Liver (tissue), 9 donors: ENCODE results near the gene DNAJC11. TPM values are rescaled to one million over a fixed set of nuclear protein-coding genes. Genes with fewer than 3 reads are reported as not detected.

Experiments
- DNase-seq: peaks from one replicate; pipeline ENCODE4 v3.0.0-alpha.2; 2017; ENCODE audit warnings: low spot score
- H3K27ac ChIP-seq, 2 donors: one replicate each; pipeline ENCODE4 v1.7.0; 2013; ENCODE audit warnings: inconsistent platforms in 2 of 2, low read length in 2 of 2, control low read depth in 1 of 2, low read depth in 1 of 2, mild to moderate bottlenecking in 1 of 2
- H3K27me3 ChIP-seq, 4 donors: one replicate each; pipeline versions ENCODE4 v1.6.1 to v1.7.0; 2013; ENCODE audit warnings: low read length in 3 of 4, inconsistent platforms in 1 of 4, mild to moderate bottlenecking in 1 of 4, moderate library complexity in 1 of 4; ENCODE audit not compliant: control insufficient read depth in 4 of 4, insufficient read depth in 4 of 4
- H3K36me3 ChIP-seq, 4 donors: one replicate each; pipeline versions ENCODE4 v1.6.1 to v1.7.0; 2013; ENCODE audit warnings: low read length in 3 of 4, mild to moderate bottlenecking in 3 of 4, low read depth in 1 of 4, moderate library complexity in 1 of 4; ENCODE audit not compliant: control insufficient read depth in 4 of 4, insufficient read depth in 3 of 4
- H3K4me1 ChIP-seq, 4 donors: one replicate each; pipeline versions ENCODE4 v1.6.1 to v1.7.0; 2013; ENCODE audit warnings: low read length in 3 of 4, mild to moderate bottlenecking in 3 of 4, moderate library complexity in 1 of 4; ENCODE audit not compliant: control insufficient read depth in 4 of 4, insufficient read depth in 4 of 4
- H3K4me3 ChIP-seq, 3 donors: one replicate each; pipeline versions ENCODE4 v1.6.1 to v1.7.0; 2013; ENCODE audit warnings: low read length in 3 of 3, control low read depth in 1 of 3, low read depth in 1 of 3, mild to moderate bottlenecking in 1 of 3
- H3K9ac ChIP-seq, 2 donors: one replicate each; pipeline ENCODE4 v1.7.0; 2013; ENCODE audit warnings: low read length in 2 of 2, mild to moderate bottlenecking in 2 of 2, moderate library complexity in 2 of 2, control low read depth in 1 of 2, low read depth in 1 of 2
- H3K9me3 ChIP-seq, 4 donors: one replicate each; pipeline versions ENCODE4 v1.6.1 to v1.7.0; 2013; ENCODE audit warnings: low read length in 3 of 4; ENCODE audit not compliant: control insufficient read depth in 4 of 4
- EGR1 ChIP-seq, 2 donors: IDR thresholded peaks; 2 replicates each; pipeline ENCODE4 v1.6.1; 2016 to 2018; ENCODE audit warnings: antibody characterized with exemption in 2 of 2, low read depth in 2 of 2
- FOXA1 ChIP-seq: IDR thresholded peaks from 2 replicates; pipeline ENCODE4 v1.6.1; 2016; ENCODE audit warnings: antibody characterized with exemption
- FOXA2 ChIP-seq: IDR thresholded peaks from 2 replicates; pipeline ENCODE4 v1.6.1; 2016; ENCODE audit warnings: antibody characterized with exemption
- GABPA ChIP-seq, 2 donors: IDR thresholded peaks in 1 of 2; conservative IDR thresholded peaks in 1 of 2; 2 replicates each; pipeline ENCODE4 v1.6.1; 2016; ENCODE audit warnings: antibody characterized with exemption in 2 of 2, mild to moderate bottlenecking in 1 of 2, moderate library complexity in 1 of 2
- HNF4A ChIP-seq, 2 donors: conservative IDR thresholded peaks; 2 replicates each; pipeline ENCODE4 v1.6.1; 2016; ENCODE audit warnings: antibody characterized with exemption in 2 of 2, mild to moderate bottlenecking in 2 of 2
- HNF4G ChIP-seq: IDR thresholded peaks from 2 replicates; pipeline ENCODE4 v1.6.1; 2016; ENCODE audit warnings: antibody characterized with exemption
- NR2F2 ChIP-seq: IDR thresholded peaks from 2 replicates; pipeline ENCODE4 v1.6.1; 2016; ENCODE audit warnings: antibody characterized with exemption
- RAD21 ChIP-seq, 2 donors: IDR thresholded peaks; 2 replicates each; pipeline ENCODE4 v1.6.1; 2016; ENCODE audit warnings: antibody characterized with exemption in 2 of 2, mild to moderate bottlenecking in 2 of 2
- SP1 ChIP-seq: IDR thresholded peaks from 2 replicates; pipeline ENCODE4 v1.6.1; 2018; ENCODE audit warnings: antibody characterized with exemption, mild to moderate bottlenecking
- TAF1 ChIP-seq: conservative IDR thresholded peaks from 2 replicates; pipeline ENCODE4 v1.6.1; 2016; ENCODE audit warnings: antibody characterized with exemption, mild to moderate bottlenecking
- YY1 ChIP-seq: IDR thresholded peaks from 2 replicates; pipeline ENCODE4 v1.6.1; 2016; ENCODE audit warnings: antibody characterized with exemption, mild to moderate bottlenecking
- WGBS: extraction: QIAGEN DNeasy Blood & Tissue Kit; methylation state at CpG from one replicate; pipeline ENCODE4 v1.1.7; 2013; 5-methylcytosine and 5-hydroxymethylcytosine counted together
- polyA plus RNA-seq, 2 donors: library from polyadenylated mRNA; stranded (reverse) in 1 of 2; unstranded in 1 of 2; fragments of 200-250 nt in 1 of 2; fragments of >200 nt in 1 of 2; fragmentation: Nextera tagmentation in 1 of 2; extraction: Ambion mirVana in 1 of 2; gene quantifications; one replicate each; pipeline versions ENCODE4 v1.2.1 to v1.2.3, GENCODE V29; 2013 to 2015
- total RNA-seq, 2 donors: library from RNA; depleted of rRNA; stranded (reverse); fragments of >200 nt; gene quantifications; one replicate each; pipeline ENCODE4 v1.2.3, GENCODE V29; 2014
- TF ChIP-seq, protein P1 (sequence below): IDR thresholded peaks from 2 replicates; pipeline ENCODE4 v1.6.1; 2016; ENCODE audit warnings: antibody characterized with exemption
- TF ChIP-seq, protein P2 (sequence below): IDR thresholded peaks from 2 replicates; pipeline ENCODE4 v1.6.1; 2016; ENCODE audit warnings: antibody characterized with exemption
- TF ChIP-seq, protein P3 (sequence below): fragments of 150-350 bp; IDR thresholded peaks from 2 replicates; pipeline ENCODE4 v1.5.1; 2017; ENCODE audit warnings: improper control_type of control experiment, low read depth, low read length; ENCODE audit not compliant: missing input control
- TF ChIP-seq, protein P4 (sequence below): IDR thresholded peaks from 2 replicates; pipeline ENCODE4 v1.6.1; 2016; ENCODE audit warnings: antibody characterized with exemption
- TF ChIP-seq, protein P5 (sequence below): IDR thresholded peaks from 2 replicates; pipeline ENCODE4 v1.6.1; 2016; ENCODE audit warnings: antibody characterized with exemption, mild to moderate bottlenecking
- donor health status: healthy.
- donor health status: healthy.
- donor health status: healthy.
- donor health status: healthy.
- donor health status: healthy.

The DNAJC11 gene
- total and polyA plus RNA-seq, 4 donors = 16.5 to 36.1 (median 23.8) TPM

DNA sequence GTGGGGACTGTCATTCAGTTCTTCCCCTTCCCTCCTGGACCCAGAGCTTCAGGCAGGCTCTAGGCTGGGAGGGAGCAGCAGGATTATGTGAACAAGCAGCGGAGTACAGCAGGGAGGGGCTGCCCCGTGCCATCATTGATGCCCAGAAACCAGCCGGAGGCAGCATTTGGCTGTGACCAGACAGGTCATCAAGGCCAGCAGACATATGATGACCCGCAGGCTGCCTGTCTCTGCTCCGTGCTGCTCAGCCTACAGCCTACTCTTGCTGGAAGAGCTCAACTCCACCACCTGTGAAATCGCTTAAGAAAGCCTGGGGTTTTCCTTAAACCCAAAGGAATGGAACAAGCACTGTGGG lies 103.9 kb downstream of the DNAJC11 start:
- 87% methylated on average over 6 of the region's 6 CpGs for WGBS
- Histone ChIP-seq H3K4me3 (no peak overlapping the region), H3K27ac (no peak overlapping the region), H3K9me3 (no peaks in the 10 kb centered on the region), H3K36me3 (peaks cover 20 to 38% (median 30%) of the 10 kb centered on the region in 4 donors), H3K27me3 (no peaks in the 10 kb centered on the region), H3K4me1 (peaks cover 3 to 42% (median 28%) of the 10 kb centered on the region in 4 donors), H3K9ac (no peak overlapping the region)
- TF ChIP-seq, protein P1, sequence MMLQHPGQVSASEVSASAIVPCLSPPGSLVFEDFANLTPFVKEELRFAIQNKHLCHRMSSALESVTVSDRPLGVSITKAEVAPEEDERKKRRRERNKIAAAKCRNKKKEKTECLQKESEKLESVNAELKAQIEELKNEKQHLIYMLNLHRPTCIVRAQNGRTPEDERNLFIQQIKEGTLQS = no peak
- DNase-seq = no peak

DNA sequence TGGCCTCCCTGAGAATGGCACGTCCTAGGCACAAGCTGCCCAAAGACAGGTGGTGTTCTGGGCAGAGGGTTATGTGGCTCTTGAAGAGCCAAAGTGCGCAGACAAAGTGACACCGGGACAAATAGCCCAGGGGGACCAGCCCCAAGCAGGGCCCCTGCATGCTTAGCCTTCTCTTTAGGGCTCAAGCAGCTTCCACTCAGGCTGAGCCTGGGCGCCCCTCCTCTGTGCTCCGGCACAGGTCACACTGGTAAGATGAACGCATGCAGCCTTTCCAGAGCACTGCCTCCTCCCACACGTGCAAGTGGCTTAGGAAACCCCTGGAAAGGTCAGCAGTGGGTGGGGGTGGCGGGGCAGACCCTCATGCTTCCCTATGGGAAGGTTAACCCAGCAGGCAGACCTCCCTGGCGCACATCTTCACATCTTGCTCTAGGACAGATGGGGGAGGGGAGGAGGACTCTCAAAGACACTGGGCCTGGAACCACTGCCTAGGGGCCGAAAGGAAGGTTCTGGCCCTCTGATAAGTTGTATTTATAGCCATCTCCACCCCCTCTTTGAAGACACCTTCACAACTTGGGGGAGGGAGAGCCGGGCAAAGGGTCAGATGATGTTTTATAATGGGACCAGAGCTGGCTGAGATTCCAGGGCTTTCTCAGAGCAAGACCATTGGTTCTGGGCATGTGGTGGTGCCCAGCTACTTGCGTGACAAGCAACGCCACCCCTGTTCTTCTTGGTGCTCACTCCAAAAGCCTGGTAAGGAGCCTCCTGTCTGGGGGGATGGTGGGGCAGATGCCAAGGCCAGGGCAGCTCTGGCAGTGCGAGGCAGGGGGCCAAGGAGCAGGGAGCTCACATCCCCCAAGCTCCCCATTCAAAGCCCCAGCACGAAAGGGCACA lies 104.5 kb downstream of the DNAJC11 start:
- no peak overlapping the region for H3K27ac ChIP-seq
- 85% methylated on average over 15 of the region's 15 CpGs for WGBS
- H3K9ac ChIP-seq = no peak overlapping the region
- no peak overlapping the region for H3K4me3 ChIP-seq
- no peaks in the 10 kb centered on the region for H3K9me3 ChIP-seq
- no peak for TF ChIP-seq FOXA1
- TF ChIP-seq, protein P2, sequence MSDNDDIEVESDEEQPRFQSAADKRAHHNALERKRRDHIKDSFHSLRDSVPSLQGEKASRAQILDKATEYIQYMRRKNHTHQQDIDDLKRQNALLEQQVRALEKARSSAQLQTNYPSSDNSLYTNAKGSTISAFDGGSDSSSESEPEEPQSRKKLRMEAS = no peak
- TF ChIP-seq GABPA (IDR thresholded peaks at IDR 0.05 in 1 of 2, conservative IDR thresholded peaks at IDR 0.05 in 1 of 2) = no peak
- no peak for TF ChIP-seq NR2F2
- no peak for TF ChIP-seq HNF4A (conservative IDR thresholded peaks at IDR 0.05)
- H3K4me1 ChIP-seq = peaks cover 3 to 42% (median 28%) of the 10 kb centered on the region in 4 donors
- DNase-seq = no peak
- H3K36me3 ChIP-seq = peaks cover 22 to 45% (median 34%) of the 10 kb centered on the region in 4 donors
- no peaks in the 10 kb centered on the region for H3K27me3 ChIP-seq

DNA sequence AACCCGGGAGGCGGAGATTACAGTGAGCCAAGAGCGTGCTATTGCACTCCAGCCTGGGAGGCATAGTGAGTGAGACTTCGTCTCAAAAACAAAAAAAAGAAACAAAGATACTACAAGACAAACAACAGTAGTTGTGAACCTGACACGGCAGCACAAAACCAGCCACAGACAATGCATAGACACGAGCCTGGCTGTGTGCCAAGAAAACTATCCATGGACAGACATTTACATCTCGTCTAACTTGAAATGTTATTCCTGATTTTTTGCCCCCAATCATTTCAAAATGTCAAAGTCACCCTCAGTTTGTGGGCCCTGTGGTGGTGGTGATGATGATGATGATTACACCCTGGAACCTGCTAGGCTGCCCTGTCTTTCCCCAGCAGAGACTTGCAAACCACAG lies 105.3 kb downstream of the DNAJC11 start:
- no peak for DNase-seq
- TF ChIP-seq, protein P3, sequence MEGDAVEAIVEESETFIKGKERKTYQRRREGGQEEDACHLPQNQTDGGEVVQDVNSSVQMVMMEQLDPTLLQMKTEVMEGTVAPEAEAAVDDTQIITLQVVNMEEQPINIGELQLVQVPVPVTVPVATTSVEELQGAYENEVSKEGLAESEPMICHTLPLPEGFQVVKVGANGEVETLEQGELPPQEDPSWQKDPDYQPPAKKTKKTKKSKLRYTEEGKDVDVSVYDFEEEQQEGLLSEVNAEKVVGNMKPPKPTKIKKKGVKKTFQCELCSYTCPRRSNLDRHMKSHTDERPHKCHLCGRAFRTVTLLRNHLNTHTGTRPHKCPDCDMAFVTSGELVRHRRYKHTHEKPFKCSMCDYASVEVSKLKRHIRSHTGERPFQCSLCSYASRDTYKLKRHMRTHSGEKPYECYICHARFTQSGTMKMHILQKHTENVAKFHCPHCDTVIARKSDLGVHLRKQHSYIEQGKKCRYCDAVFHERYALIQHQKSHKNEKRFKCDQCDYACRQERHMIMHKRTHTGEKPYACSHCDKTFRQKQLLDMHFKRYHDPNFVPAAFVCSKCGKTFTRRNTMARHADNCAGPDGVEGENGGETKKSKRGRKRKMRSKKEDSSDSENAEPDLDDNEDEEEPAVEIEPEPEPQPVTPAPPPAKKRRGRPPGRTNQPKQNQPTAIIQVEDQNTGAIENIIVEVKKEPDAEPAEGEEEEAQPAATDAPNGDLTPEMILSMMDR = no peak
- TF ChIP-seq YY1 (no peak), EGR1 (IDR thresholded peaks at IDR 0.05; ENCODE audit: low read depth in 2 of 2) (no peak), SP1 (no peak), RAD21 (IDR thresholded peaks at IDR 0.05) (no peak), TAF1 (no peak), FOXA1 (no peak), FOXA2 (no peak), HNF4G (no peak), HNF4A (conservative IDR thresholded peaks at IDR 0.05) (no peak)
- TF ChIP-seq, protein P1 = no peak
- TF ChIP-seq, protein P4, sequence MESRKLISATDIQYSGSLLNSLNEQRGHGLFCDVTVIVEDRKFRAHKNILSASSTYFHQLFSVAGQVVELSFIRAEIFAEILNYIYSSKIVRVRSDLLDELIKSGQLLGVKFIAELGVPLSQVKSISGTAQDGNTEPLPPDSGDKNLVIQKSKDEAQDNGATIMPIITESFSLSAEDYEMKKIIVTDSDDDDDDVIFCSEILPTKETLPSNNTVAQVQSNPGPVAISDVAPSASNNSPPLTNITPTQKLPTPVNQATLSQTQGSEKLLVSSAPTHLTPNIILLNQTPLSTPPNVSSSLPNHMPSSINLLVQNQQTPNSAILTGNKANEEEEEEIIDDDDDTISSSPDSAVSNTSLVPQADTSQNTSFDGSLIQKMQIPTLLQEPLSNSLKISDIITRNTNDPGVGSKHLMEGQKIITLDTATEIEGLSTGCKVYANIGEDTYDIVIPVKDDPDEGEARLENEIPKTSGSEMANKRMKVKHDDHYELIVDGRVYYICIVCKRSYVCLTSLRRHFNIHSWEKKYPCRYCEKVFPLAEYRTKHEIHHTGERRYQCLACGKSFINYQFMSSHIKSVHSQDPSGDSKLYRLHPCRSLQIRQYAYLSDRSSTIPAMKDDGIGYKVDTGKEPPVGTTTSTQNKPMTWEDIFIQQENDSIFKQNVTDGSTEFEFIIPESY = no peak
- TF ChIP-seq, protein P2 = no peak
- TF ChIP-seq, protein P5, sequence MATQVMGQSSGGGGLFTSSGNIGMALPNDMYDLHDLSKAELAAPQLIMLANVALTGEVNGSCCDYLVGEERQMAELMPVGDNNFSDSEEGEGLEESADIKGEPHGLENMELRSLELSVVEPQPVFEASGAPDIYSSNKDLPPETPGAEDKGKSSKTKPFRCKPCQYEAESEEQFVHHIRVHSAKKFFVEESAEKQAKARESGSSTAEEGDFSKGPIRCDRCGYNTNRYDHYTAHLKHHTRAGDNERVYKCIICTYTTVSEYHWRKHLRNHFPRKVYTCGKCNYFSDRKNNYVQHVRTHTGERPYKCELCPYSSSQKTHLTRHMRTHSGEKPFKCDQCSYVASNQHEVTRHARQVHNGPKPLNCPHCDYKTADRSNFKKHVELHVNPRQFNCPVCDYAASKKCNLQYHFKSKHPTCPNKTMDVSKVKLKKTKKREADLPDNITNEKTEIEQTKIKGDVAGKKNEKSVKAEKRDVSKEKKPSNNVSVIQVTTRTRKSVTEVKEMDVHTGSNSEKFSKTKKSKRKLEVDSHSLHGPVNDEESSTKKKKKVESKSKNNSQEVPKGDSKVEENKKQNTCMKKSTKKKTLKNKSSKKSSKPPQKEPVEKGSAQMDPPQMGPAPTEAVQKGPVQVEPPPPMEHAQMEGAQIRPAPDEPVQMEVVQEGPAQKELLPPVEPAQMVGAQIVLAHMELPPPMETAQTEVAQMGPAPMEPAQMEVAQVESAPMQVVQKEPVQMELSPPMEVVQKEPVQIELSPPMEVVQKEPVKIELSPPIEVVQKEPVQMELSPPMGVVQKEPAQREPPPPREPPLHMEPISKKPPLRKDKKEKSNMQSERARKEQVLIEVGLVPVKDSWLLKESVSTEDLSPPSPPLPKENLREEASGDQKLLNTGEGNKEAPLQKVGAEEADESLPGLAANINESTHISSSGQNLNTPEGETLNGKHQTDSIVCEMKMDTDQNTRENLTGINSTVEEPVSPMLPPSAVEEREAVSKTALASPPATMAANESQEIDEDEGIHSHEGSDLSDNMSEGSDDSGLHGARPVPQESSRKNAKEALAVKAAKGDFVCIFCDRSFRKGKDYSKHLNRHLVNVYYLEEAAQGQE = no peak
- peaks cover 3 to 40% (median 27%) of the 10 kb centered on the region in 4 donors for H3K4me1 ChIP-seq
- no peaks in the 10 kb centered on the region for H3K27me3 ChIP-seq
- H3K9ac ChIP-seq = no peak overlapping the region
- H3K4me3 ChIP-seq = no peak overlapping the region
- H3K36me3 ChIP-seq = peaks cover 25 to 52% (median 37%) of the 10 kb centered on the region in 4 donors
- WGBS = 64% methylated on average over 7 of the region's 7 CpGs
- H3K27ac ChIP-seq = no peak overlapping the region
- H3K9me3 ChIP-seq = no peaks in the 10 kb centered on the region
